GM19193 (cell line): ENCODE data around the gene KLC4.

Experiments
- POLR2A ChIP-seq: IDR thresholded peaks from 4 replicates; pipeline ENCODE4 v1.6.1; 2011; ENCODE audit not compliant: insufficient read depth, insufficient read length; ENCODE audit errors: extremely low read depth

The KLC4 gene

DNA sequence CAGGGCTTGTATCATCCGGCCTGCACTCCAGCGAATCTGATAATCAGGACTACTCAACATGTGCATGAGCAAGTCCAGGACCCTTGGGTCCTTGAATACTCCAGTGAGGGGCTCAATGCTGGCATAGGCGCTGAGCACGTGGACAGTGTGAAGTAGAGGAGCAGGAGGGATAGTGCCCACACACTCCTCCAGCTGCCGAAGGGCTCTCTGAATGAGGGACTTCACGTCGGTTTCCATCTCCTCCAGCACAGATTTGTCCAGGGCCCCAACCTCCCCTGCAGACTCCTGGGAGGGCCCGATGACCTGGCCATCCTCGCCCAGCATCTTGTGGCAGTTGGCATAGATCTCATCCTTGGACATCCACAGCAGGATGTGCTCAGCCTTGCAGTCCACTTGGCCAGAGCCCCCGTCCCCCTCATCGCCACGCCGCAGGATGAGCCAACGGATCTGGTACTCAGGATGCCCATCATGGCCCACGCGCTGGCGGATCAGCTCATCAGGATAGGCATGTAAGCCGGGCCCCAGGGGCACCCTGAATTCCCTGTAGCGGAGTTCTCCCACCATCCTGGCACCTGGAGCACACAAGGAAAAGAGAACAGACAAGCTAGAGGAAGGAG, 7.1 kb upstream of the KLC4 start:
- no peak for TF ChIP-seq POLR2A

DNA sequence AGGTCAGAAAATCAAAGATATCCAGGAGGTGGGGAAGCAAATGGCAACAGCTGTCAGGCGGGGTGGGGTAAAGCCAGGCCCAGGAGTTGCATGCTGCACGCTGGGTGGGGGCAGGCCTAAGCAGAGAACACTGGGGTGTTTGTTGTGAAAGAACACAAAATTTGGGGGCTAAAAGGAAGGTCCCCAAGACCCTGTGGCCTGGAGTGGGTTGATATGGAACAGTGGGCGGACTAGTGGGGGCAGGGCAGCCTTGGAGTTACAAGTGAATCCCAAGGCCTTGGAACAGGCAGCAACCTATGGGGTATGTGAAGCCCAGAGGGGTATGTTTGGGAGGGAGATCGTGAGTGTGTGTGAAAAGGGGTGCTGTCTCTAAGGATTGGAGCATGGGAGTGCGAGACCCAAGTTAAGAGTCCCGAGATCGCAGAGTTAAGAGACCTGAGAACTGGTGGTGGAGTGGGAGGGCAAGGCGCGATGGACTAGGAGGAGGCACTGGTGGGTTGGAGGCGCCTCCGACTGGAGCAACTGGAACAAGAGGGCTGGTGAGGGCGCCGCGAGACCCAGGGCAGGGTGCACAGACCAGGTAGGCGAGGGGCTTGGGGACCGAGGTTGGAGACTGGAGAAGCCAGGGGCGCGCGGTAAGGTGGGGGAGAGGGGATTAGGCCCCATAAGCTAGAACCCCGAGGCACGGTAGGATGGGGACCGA, 6.4 kb upstream of the KLC4 start:
- no peak for TF ChIP-seq POLR2A

DNA sequence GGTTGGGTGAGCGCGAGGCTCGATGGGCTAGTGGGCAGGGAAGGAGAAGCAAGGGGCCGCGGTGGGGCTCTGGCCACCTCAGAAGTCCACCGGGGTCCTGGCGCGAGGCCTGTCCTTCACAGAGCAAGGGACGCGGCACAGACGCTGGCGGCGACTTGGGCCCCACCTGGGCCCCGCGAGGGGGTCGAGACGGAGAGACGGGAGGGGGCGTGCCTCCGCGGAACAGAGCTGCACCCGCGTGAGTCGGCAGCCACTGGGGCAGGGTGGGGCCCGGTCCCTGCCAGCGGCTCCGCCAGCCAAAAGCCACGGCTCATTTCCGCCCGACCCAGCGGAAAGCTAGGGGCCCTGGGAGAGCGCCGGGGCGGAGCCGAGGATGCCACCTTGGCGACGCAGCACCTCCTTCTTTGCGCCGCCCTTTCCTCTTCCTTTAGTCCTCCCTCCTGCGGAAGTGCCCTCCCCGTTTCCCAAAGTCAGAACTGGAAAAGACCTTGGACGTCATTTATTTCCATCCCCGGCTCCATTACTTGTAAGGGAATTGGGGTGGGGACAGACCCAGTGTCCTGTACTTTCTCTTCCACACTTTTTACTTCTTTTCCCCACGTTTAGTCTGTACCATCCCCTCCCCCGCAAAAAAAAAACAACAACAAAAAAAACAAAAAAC, 5.8 kb upstream of the KLC4 start, which contains the start of gene CUL7:
Gene CUL7 (minus strand): TSS at position 307 of the 661 bp plus-strand sequence. CDS start 1,063 bp downstream, outside the sequence.
- TF ChIP-seq POLR2A = peak; percentile 87

DNA sequence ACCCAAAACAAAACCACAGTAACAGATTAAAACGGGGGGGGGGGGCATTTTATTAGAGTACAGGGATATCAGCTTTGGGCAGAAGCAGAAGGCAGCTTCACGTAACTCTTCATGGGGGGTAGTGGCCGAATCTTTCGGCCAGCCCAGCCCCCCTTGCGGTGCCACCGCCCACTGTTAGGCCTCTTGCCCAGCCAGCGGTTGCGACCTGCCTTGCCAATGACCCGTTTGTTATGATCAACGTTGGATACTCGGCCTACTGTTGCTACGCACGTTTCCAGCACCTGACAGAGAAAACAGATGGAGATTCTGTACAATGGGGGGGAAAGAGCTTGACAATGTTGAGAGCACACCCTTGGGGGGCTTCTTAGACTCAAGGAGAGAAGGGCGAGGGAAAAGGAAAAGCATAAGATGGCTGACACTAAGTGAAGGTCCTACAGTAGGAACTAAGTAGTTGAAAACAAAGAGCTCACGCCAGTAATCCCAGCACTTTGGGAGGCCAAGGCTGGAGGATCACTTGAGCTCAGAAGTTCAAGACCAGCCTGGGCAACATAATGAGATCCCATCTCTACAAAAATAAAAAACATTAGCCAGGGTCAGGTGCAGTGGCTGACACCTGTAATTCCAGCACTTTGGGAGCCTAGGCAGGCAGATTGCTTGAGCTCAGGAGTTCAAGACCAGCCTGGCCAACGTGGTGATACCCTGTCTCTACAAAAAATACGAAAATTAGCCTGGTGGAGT, 5.1 kb upstream of the KLC4 start:
- no peak for TF ChIP-seq POLR2A

DNA sequence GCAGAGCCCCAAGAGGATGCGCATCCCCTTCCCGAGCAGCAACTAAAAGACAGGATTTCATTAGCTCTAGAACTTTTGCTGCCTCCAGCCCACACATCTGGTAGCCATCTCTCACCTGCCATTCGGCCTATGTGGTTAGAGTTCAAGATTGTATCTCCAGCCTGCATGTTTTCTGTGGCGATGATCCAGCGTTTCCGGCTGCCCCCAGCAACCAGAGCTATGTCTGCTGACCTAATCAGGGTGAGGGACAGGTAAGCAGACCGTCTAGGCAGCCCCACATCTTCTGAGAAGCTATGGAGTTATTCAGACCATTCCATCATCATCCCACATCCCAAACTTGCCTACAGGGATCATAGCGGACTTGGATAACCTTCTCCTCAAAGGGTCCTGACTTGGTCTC, 3.5 kb upstream of the KLC4 start:
- no peak for TF ChIP-seq POLR2A

DNA sequence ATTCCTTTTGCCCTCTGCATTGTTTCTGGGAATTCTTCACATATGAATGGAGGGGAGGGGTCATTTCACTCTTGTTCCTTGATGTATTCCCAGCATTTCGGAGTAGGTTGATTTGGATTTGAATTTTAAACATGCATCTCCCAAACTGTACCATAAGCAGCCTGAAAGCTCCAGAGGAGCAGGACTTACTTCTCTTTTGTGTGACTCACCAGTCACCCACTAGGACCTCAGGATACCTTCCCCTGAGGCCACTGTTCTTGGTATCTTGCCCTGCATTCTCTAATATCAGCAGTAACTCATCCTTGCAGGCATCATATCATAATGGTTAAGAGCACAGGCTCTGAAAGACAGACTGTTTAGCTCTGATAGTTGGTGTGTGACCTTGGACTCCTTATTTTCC, 900 bp upstream of the KLC4 start:
- TF ChIP-seq POLR2A = no peak

DNA sequence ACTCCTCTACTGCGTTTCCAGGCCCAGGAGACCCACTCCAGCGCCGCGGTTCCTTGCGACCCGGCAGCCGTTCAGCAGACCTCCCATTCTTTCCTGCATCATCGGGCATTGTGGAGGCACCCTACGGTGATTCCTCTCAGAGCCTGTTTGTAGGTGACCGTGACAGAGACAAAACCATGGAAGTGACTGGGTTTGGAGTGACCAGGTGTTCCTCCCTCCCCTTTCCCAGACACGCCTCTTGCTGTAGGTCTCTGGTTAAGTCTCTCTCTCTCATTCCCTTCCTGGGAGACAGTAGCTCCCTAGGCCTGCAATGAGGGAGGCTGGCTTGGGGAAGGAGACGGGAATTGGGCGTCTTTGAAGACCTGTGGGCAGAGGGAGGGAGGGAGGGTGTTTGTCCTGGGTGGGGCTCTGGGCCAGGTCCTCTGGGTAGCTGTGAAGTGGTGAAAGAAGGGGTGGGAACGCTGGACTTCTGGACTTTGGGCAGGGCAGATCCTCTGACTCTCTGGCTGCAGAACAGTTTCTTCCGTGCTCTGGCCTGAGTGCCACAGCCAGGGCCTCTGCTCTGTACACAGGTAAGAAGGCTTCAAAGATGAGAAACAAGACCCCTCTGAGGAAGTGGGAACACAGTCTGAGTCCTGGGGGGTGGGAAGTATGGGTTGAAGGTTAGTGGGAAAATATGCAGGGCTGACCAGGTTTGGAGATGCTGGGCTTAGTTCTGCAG, 763 bp downstream of the KLC4 start:
- no peak for TF ChIP-seq POLR2A

DNA sequence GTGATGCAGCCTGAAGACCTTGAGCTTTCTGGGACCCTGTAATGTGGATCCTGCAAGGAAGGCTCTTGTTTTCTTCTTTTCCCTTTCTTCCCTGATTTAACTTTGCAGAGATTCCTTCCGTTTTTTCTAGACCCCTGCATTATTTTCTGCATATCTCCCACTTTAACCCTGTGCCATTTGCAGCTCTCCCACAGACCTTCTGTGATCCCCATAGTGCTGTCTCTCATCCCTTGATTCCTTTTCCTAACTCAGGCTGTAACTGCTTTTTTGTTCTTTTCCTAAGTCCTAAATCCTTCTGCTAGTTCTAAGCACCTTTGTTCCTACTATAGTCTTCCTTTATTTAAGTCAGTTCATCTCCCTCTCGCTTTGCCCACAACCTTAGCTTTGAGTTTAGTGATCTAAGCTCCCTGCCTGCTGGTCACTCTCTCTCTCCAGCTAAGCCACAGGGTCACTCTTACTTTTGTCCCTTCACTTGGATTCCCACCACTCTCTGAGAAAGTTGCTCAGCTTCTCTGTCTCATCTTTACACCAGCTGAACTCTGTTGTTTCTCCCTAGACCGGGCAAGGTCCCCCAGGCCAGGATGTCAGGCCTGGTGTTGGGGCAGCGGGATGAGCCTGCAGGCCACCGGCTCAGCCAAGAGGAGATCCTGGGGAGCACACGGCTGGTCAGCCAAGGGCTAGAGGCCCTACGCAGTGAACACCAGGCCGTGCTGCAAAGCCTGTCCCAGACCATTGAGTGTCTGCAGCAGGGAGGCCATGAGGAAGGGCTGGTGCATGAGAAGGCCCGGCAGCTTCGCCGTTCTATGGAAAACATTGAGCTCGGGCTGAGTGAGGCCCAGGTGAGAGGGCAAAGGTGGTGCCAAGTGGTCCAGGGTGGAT, 1.6 kb downstream of the KLC4 start:
- TF ChIP-seq POLR2A = no peak

DNA sequence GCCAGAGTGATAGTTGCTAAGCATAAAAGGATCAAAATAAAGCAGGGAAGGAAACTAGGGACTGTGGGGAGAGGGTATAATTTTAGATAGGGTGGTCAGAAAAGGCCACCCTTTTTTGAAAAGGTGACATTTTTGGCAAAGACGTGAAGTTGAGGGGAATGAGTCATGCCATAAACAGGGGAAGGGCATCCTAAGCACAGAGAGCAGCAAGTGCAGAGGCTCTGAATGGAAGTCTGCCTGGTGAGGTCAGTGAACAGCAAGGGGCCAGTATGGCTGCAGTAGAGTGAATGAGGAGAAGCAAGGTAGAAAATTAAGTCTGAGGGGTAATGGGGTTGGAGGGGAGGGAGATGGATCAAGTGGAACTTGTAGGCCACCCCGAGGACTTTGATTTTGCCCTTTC, 2.4 kb downstream of the KLC4 start:
- no peak for TF ChIP-seq POLR2A

DNA sequence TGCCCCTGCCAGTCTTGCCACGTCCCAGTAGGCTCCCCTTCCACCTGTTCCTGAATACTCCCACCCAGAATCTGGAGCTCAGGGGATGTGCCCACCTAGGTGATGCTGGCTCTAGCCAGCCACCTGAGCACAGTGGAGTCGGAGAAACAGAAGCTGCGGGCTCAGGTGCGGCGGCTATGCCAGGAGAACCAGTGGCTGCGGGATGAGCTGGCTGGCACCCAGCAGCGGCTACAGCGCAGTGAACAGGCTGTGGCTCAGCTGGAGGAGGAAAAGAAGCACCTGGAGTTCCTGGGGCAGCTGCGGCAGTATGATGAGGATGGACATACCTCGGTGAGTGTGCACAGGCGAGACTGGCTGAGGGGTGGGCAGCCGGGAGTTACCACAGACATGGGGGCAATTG, 3.4 kb downstream of the KLC4 start:
- no peak for TF ChIP-seq POLR2A

DNA sequence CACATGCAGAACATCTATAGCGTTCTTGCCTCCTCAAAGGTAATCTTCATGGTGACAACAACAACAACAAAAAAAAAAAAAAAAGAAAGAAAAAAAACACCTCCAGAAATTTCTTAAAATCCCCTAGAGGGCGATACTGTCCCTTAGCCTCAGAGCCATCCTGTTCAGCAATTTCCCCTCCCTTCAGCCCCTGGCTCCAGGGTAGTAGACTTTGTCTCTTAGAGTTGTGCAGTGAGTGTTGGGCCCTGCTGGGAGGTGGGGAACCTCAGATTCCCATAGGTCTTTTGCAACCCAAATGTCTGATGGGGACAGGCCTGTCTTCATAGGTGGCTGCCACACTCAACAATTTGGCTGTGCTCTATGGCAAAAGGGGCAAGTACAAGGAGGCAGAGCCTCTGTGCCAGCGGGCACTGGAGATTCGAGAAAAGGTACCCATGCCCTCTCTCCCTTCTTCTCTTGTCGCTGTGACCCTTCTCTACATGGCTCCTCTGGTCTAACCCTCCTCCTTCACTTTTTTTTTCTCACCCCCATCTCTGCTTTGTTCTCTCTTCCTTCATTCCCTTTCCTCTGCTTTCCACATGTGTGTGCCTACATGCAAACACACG, 10.7 kb downstream of the KLC4 start:
- no peak for TF ChIP-seq POLR2A

DNA sequence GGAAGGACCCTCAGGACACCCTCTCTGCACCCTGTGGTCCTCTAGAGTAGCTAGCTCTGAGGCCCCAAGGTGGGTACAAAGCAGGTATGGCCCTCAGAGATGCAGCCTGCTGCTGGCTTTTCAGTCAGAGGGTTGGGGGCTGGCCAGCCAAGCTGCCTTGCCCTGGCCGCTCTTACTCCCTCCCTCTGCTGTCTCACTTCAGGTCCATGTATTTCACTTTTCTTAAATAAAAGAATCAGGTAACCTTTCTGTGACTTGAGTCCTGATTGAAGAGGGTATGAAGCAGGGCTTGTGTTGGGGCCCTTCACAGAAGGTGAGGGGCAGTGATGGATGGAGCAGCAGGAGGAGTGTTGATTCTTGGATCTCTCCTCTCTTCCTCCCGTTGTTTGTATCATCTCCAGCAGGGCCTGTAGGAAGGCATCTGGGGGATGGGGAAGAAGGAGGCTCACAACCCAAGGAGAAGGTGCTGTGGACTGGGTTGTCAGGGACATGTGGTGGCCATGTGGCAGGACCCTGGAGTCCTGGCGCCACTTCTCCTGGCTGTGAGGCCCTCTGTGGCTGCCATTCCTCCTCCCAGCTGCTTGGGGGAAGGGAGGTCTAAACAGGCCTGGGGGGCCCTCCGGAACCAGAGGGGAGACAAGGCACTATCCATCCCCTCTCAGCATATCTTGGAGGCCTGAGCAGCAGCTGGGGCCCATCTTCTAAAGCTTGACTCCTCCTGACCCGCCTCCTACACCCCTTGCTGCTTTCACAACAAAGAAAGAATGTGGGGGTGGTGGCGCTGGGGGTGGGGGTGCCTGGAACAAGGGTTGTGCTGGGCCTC, 15.6 kb downstream of the KLC4 start:
- no peak for TF ChIP-seq POLR2A

DNA sequence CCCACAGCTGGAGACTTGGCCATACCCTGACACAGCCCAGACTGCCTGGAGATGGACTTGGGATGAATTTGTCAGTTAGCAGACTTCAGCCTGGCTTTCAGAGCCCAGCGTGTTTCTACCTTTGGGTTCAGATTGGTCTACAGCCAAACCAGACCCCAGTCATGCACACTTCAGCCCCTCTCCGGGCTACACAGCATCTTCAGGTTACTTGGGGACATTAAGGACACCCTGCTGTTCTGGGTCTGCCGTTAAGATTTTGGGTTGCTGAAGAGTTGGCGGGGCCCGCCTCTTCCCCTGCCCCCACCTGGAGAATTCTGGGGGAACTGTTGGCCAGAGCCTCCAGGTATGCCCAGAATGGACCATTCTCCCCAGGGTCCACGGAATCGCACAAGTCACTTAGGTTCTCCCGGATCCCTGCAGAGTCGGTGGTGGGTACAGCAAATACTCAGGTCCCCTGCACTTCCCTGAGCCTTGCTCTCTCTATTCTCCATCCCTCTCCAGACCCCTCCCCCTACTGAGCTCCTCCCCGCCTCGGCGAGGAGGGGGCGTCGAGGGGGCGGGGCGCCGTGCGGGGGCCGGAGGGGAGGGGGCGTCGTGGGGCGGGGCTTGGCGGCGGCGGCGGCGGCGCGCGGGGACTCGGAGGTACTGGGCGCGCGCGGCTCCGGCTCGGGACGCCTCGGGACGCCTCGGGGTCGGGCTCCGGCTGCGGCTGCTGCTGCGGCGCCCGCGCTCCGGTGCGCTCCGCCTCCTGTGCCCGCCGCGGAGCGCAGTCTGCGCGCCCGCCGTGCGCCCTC, 16.4 kb downstream of the KLC4 start, which contains the start of gene PTK7:
Gene PTK7 (plus strand): TSS at position 645 of the 794 bp plus-strand sequence. CDS start 175 bp downstream, outside the sequence.
- no peak for TF ChIP-seq POLR2A
